HG03521 (cell line): ENCODE data around the gene PARD3B.

ENCODE experiments used
- ATAC-seq: cut with Tn5 transposase; IDR thresholded peaks from one replicate; pipeline ENCODE4 v1.9.1; 2021; ENCODE audit warnings: mild to moderate bottlenecking, moderate library complexity; ENCODE audit not compliant: unreplicated experiment

Gene PARD3B

DNA sequence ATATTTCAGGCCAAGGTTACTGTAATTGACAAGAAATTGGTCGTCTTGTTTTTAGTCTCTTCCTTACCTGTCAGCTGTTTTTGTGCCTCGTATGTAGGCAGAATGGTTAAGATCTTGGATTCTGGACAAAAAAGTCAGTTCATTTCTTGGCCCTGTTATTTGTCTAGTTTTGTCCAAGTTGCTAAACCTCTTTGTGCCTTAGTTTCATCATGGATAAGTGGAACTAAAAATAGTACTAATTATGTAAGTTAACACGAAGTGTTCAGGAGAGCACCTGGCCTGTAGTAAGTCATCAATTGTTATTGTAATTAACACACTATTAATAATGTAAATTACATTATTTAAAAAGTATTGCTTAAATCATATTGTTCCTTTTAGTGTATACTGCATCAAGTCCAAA, 148.0 kb downstream of the PARD3B start:
- ATAC-seq, result no peak

DNA sequence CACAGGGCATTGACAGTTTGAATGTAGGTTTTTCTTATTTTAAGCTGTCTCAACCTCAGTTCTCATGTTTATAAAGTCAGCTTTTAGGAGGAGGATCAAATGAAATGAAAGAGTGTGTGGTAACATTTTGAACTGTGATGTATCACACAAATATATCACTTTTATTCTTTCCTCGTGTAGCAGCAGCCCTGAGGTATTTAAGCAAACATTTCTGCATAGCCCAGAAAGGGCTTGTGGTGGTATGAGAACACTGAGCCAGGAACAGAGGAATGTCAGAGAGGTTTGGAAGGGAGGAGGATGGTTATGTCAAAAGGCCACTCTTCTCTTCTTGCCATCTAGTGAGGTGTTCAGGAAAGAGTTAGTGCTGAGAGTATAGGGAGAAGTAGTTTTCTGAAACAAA, 150.2 kb downstream of the PARD3B start:
- no peak for ATAC-seq

DNA sequence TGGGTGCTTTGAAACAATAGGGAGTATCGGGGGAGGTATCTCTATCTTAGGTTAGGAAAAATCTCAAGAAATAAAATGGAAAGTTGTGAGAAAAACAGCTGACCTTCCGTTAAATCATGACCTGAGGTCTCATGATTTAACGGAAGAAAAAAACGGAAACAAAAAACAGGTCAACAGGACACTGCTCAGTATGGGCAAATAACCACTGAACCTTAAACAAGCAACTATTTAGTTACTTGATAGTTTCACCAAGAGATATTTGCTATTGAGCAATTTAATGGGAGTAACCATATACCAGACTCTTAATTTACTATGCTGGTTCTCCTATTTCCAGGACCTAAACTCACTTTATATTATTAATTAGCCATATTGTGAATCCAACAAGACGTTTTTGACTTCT, 150.8 kb downstream of the PARD3B start:
- no peak for ATAC-seq

DNA sequence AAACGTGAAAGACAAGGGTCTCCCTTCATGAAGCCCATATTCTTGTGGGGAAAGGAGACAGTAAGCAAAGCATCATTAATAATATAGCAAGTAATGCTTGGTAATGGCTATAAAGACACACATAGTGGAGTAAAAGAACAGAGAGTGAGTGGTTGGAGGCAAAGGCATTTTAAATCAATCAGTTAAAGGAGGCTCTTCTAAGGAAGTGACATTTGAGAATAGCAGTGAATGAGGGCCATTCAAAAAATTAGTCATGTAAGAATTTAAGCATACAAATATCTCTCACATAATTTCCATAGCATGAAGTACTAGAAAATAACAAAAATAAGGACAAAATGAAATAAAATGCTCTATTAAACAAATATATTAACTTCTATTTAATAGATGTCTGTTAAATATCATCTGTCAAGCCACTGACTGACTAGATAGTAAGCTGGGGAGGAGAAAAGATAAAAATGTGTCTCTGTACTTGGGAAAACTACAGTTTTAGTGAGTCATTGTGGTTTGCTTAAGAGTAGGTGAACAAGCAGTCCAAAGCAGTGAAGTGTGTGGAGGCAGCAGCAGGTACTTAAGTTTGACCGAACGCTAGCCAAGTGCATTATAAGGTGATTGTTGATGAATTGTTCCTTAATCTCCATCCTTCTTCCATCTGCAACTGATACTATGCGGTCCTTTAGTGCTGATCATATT, 160.1 kb downstream of the PARD3B start:
- no peak for ATAC-seq

DNA sequence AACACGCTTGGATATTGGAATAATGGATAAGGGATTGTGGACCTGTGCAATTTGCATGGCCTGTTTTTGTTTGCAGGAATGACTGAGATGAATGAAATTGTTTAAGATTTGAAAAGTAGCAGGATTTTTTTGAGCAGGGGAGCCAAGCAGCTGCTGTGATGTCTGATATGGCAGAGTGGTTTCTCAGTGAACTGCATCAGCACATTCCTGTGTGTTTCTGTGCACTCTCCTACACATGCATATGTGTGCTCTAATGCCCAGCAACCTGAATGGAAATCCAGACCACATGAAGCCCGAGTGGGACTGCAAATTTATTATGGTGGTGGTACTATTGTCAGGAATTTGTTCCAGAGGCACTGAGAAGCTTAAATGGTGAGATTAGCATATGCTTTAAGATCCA, 161.7 kb downstream of the PARD3B start:
- no peak for ATAC-seq

DNA sequence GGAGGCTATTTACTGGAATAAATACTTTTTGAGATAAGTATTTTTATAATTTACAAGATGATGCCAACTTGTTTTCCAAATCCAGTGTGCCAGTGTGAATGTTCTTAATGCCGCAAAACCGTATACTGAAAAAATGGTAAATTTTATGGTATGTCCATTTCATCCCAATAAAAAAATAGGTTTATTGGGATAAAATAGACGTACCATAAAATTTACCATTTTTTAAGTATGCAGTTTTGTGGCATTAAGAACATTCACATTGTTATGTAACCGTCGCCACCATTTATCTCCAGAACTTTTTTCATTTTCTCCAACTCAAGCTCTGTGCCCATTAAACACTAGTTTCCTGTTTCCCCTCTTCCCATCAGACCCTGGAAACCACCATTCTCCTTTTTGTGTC, 167.9 kb downstream of the PARD3B start:
- no peak for ATAC-seq

DNA sequence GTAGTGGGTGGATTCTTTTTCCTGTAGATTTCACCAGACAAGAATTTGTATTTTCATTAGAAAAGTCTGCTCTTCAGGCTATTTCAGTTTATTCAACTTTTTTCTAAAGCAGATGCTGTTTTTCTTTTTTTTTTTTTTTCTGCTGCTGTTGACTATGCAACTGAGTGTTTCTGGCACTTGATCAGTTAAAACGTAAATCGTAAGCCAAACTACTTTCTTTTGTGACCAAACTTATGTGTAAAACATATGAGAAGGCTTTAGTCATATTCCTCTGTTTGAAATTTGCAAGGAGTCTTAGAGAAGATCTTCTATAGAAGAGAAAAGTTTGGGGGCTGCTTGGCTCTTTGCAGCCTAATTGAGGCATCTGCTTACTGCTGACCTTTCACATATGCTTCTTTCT, 170.1 kb downstream of the PARD3B start:
- no peak for ATAC-seq

DNA sequence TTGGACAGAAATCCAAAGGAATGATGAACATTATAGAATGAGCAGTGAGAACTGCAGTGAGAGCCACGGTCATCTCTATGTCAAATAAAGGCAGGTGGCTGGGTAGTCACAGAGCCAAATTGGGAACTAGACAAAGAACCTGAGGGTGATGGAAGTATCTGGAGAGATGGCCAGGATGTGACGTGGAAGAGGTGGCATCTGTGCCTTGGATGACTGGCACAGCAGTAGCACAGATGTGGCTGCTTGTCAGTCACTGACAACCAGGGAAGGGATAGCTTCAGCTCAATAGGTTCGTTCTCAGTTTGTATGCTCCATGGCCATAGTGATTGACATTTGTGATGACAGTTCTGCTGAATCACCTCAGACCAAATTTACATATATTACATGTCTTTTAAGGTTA, 172.3 kb downstream of the PARD3B start:
- ATAC-seq, result no peak

DNA sequence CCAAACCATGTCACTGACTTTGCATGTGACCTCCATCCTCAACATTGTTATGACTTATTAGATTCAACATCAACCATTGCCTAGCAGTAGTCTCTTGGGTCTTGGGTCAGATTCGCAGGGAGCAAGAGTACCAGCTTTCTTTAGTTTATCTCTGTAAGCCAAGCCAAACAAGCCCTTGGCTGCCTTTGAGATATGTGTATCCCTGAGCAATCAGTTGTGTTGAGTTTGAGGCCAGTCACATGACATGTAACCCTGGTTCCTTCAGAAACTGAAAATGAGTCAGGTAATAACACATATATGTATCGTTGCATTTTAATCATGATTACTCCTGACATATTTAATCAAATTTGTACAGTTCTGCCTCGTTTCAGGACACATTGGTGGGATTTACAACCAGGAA, 173.3 kb downstream of the PARD3B start:
- ATAC-seq, result no peak

DNA sequence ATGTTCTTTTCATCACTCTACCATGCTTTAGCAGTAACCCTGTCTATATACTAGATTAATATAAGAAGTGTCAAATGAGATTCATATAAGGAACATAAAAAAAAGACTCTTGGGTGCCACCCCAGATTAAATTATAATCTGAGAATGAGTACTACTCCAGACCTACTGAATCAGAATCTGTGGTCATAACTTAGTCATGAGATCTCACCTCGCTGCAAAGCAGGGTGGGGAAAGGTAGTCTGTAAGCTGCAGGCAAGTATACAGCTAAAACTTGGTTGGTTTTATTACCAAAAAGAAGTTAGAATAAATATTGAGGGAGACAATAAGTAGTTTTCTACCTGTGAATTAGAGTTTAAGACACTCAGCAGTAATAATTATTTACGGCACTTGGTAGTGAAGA, 175.6 kb downstream of the PARD3B start:
- ATAC-seq, result no peak

DNA sequence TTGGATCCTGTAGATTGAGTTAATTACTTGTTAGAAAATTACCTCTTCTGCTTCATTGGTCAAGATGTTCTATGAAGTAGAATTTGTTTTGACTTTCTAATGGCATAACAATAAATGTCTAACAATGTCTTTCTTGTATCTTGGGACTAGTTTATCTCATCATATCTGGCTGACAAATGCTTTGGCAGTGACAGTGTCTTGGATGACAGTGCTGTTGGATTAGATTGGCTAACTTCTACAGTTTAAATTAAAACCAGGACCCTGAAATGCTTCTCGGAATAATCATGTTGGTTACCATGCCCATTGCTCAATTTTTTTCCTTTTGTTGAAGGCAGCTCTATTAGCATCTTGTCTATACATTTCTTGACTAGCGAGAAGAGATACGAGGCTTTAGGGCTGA, 176.9 kb downstream of the PARD3B start:
- no peak for ATAC-seq

DNA sequence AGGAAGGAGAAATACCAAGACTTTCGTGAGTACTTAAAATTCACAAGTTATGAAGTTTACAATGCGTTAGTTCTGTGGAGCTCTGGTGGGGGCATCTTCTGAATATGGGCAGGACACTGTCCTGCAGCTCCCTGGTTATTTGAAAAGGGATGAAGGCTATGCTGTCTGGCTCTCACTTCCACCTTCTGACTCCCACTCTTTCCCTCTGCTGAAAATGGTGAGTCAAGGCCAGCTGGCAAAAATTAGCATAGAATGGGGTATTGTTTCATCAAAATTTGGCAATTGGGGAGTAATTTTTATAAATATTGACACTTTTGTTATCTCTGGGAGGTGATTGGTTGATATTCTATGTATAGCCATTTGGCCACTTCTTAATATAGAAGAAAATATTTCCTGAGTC, 177.4 kb downstream of the PARD3B start:
- no peak for ATAC-seq

DNA sequence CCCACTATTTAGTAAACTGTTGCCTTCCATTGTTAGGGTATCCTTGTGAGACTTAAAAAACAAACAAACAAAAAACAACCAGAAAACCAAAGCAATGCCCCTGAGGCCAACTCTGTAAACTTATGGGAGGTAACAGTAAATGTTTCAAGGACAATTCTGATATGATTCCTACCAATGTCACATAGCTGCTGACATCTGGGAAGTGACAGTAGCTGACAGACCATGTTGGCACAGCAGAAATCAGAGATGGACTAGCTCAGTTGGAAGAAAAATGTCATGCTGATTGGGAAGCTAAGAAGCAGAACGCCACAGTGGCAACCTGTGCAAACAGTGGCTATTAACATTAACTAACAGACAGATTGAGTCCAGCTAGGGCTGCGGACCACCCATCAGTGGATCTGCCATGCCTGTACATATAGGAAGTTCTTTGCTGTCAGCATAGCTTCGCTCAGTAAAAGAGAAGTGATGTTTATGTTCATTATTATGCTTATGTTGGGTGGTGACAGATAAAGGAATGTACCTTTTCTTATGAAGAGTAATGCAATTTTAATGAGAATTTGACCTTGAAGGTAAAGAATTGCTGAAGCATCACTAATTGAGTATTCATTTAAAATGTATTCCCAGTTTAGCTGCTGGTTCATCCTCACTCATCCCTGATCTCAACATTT, 180.6 kb downstream of the PARD3B start:
- no peak for ATAC-seq

DNA sequence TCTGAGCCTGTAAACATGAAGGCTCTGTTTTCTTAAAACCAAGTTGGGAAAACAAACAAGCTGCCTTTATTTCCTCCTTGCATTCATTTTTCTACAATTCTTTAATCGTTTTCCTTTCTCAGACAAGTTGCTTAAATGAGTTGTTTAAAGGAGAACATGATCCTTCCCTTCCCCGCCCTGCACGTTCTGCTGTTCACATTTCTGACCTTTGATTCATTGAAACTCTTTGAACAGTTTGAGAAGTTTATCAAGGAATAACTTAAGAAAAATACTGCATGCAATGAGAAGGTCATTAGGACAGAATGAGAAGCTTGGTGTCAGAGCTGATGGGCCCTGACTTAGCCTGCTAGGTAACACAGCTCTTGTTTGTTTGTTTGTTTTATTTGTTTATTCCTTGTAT, 181.6 kb downstream of the PARD3B start:
- ATAC-seq, result no peak

DNA sequence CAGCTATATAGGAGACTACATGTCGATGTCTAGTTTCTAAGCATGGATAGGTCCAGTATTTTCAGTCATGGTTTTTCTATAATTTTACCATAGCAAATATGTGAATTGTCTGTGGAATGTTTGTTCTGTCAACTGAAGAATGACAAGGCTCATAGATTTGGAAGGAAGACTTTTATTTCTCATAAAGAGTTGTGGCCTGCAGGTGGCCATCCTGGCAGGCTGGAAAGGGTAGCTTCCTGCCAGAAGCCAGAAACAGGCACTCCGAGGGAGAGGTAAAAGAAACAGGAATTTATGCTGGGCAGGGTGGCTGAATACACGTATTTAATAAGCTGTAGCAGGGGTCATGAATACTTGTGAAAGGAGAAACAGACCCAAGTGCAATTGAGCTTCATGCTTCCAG, 182.1 kb downstream of the PARD3B start:
- no peak for ATAC-seq

DNA sequence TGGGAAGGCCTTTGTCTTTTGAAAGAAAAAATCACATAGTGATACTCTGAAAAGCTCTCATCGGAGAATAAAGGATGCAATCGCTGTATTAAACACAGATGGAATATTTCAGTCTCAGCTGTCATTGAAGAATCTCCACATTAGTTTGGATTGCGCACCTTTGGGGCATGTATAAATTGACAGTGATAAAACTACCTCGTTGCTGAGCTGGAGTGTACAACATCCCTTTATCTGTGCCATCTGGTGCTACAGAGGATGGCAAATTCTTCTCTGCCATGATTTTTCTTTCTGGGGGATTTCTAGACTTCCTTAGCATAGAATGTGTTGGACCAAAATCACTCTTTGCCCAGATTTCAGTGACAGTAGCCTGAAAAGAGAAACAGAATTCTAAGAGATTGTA, 185.3 kb downstream of the PARD3B start:
- no peak for ATAC-seq

DNA sequence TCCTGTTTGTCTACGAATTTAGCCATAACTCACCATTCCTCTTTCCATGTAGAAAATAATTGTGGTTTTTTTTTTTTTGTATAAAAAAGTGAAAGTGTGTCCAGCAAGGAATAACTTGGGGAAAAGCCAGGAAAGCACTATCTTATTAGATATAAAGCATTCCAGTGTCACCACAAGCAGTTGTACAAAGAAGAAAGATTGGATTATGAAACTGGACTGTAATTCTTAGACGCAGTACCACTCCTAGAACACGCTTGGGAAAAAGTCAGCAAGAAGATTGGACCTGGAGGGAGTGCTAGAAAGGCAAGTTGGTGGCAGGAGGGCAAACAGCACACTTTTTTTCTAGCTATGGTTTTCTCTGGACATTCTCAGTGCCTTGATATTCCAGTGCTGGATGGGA, 186.7 kb downstream of the PARD3B start:
- no peak for ATAC-seq

DNA sequence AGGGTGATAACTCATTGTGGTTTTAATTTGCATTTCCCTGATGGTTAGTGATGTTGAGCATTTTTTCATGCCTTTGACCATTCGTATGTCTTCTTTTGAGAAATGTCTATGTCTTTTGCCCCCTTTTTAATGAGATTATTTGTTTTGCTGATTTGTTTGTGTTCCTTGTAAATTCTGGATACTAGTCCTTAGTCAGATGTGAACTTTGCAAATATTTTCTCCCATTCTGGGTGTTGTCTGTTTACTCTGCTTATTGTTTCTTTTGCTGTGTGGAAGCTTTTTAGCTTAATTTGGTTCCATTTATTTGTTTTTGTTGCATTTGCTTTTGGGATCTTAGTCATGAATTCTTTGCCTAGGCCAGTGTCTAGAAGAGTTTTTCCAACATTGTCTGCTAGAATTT, 192.0 kb downstream of the PARD3B start:
- no peak for ATAC-seq

DNA sequence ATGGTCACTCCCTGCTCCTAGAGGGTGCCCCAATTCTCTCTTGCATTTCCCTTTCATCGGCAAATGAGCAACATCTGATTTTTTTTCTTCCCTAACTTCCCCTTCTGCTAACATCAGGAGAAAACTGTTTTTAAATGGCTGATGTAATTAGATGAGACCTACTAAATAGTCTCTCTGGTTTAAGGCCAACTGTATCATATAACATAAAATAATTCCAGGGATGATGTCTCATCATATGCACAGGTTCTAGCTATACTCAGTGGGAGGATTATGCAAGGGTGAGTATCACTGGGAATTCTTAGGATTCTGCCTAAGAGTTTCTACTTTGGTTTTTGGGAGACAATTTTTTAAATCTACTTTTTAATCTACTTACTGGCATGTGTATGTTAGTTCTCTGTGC, 193.4 kb downstream of the PARD3B start:
- ATAC-seq, result no peak

DNA sequence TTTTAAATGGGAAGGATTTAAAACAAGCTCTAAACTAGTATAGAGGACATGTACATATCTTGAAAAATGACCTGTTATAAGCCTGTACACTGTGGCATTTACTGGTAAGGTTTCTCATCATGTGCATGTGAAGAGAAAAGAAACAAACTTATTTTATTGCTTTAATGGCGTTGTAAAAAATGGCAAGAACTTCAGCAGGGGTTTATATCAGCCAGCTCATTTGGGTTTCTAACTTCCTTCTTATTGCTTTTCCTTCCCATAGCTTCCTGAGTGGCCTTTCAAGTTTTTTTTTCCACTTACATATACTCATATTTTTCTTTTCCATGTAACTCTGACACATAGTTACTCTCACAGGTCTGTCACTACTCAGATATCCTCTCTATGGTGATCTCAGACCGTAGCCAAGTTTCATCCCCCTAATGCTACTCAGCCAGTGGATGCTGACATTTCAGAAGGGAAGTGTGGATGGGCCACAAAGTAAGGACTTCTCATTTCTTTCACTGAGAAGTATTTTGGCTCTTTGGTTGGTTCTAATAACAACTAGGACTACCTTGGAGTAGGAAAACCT, 198.2 kb downstream of the PARD3B start:
- ATAC-seq, result no peak

DNA sequence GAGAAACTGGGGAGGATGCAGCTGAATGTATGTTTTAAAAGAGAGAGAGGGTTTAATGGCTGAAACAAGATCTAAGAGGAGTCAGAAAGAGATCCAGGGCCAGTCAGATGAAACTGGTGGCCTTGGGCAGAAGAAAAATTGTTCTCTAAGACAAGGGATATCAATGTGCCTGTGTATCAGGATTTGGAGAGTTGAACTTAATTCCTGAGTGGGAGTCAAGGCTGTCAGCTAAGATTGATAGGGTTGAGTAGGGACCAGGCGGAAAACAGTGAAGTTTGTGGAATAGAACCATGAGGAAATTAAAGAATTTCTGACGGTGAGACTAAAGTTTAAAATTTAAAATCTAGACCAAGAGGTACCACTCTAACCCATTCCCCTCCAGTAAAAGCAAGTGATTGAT, 199.2 kb downstream of the PARD3B start:
- ATAC-seq, result no peak

DNA sequence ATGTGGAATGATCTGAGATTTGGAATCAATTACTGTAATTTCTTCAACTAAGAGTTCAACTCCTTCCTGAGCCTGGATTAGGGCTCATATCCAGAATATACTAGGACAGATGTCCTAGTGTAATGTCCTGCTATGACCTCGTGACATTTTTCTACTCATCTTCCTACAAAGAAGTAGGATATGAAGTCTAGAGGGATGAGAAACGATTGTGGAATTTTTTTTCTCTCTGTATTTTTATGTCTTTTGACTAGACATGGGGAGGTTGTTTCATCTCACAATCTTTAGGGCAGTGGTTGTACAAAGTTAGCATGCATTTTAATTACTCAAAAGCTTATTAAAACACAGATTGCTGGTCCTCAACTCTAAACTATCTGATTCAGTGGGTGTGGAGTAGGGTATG, 203.0 kb downstream of the PARD3B start:
- no peak for ATAC-seq

DNA sequence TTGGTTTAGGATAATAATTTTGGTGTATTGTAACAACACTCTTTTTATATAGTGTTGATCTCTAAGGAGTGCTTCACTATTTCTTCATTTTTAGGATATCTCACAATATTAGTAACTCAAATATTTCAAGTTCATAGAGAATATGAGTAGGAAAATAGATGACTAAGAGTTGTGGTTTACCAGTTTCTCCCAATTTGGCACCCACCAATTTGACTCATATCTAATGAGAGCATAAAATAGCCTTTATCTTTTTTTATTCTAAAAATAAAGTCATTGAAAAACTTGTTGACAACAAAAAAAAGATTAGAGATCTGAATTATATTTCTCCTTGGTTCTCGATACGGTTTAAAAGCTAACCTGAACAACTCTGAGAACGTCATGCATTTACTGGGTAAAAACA, 204.0 kb downstream of the PARD3B start:
- no peak for ATAC-seq
